ENCODE results near the gene LPXN. TPM values are rescaled to one million over a fixed set of nuclear protein-coding genes. Genes with fewer than 3 reads are reported as not detected.

Gene LPXN
- total and polyA plus RNA-seq, 2 donors (not counting 3 experiments of a cell fraction or from before 2014, with no cell fraction given) = 6.2 TPM

GRCh38 chr11:58617976-58618557 is 42.4 kb upstream of the LPXN start:
- dilution Hi-C loops (cut with MboI; ENCODE audit: extremely low pct_ligation_motif_present, low sequenced_read_pairs) = no loop called here
- intact Hi-C loops (cut with micrococcal nuclease) = no loop called here
- no peak for DNase-seq (ENCODE audit: low read depth, low spot score)
- Histone ChIP-seq H3K27ac (ENCODE audit: insufficient read depth, low read depth, low read length) (no peak overlapping the region), H3K27me3 (ENCODE audit: control insufficient read depth in 2 of 2, insufficient read depth in 2 of 2, low read length in 2 of 2) (no peaks in the 10 kb centered on the region), H3K4me3 (replicated peaks in 1 of 3; ENCODE audit: insufficient read depth in 1 of 3, low read depth in 1 of 3, low read length in 3 of 3) (no peak overlapping the region), H3K9me1 (replicated peaks; ENCODE audit: control insufficient read depth, extremely low read depth, insufficient read depth, low read length) (no peaks in the 10 kb centered on the region), H4K20me1 (replicated peaks; ENCODE audit: control insufficient read depth, extremely low read depth, insufficient read depth, low read length) (no peaks in the 10 kb centered on the region), H3K4me2 (ENCODE audit: insufficient read depth, low read length) (no peak overlapping the region), H3K9me3 (replicated peaks; ENCODE audit: control insufficient read depth, insufficient read depth, low read length) (no peaks in the 10 kb centered on the region), H2AFZ (ENCODE audit: low read depth, low read length) (no peak overlapping the region), H3K4me1 (ENCODE audit: control insufficient read depth, extremely low read depth, insufficient read depth, low read length) (no peaks in the 10 kb centered on the region), H3K79me2 (ENCODE audit: control insufficient read depth, insufficient read depth, low read length) (no peaks in the 10 kb centered on the region), H3K9ac (replicated peaks; ENCODE audit: extremely low read depth, insufficient read depth, low read length) (no peak overlapping the region), H3K36me3 (ENCODE audit: control insufficient read depth in 2 of 2, extremely low read depth in 1 of 2, insufficient read depth in 2 of 2, low read length in 2 of 2) (peaks cover 27 to 41% of the 10 kb centered on the region in 2 experiments)
- ChIA-PET CTCF (interaction anchor here (1.3 to 2.4 kb wide), 2 partner anchors 10 to 50 kb away, joined by 3 to 13 read pairs; no protein-coding TSS in a partner anchor), POLR2A (no interaction called here)
- TSS peak; percentile 10 for BruUV-seq (replicated peaks)
- TF ChIP-seq FOS (IDR thresholded peaks at IDR 0.05; ENCODE audit: borderline replicate concordance, insufficient read depth, low read length) (no peak), GATA2 (IDR thresholded peaks at IDR 0.05; ENCODE audit: insufficient read depth, insufficient read length, low read depth, low read length) (no peak), CTCF (IDR thresholded peaks at IDR 0.05; ENCODE audit: extremely low read depth in 1 of 2, insufficient read depth in 1 of 2, low read depth in 1 of 2, low read length in 2 of 2) (no peak), POLR2AphosphoS5 (IDR thresholded peaks at IDR 0.05; ENCODE audit: insufficient read depth, low read depth, low read length) (no peak)
- FAIRE-seq = no peak

GRCh38 chr11:58616594-58616993 is 40.9 kb upstream of the LPXN start:
- H3K79me2 ChIP-seq (ENCODE audit: control insufficient read depth, insufficient read depth, low read length) = no peaks in the 10 kb centered on the region
- POLR2A ChIA-PET = no interaction called here
- no TSS peak for BruUV-seq (replicated peaks)
- DNase-seq (ENCODE audit: low read depth, low spot score) (peak; percentile 30), FAIRE-seq (no peak)
- no peaks in the 10 kb centered on the region for H3K9me1 ChIP-seq (replicated peaks; ENCODE audit: control insufficient read depth, extremely low read depth, insufficient read depth, low read length)
- no peak overlapping the region for H3K4me2 ChIP-seq (ENCODE audit: insufficient read depth, low read length)
- H2AFZ ChIP-seq (ENCODE audit: low read depth, low read length) = no peak overlapping the region
- no peaks in the 10 kb centered on the region for H3K4me1 ChIP-seq (ENCODE audit: control insufficient read depth, extremely low read depth, insufficient read depth, low read length)
- intact Hi-C loops (cut with micrococcal nuclease) (no loop called here), dilution Hi-C loops (cut with MboI; ENCODE audit: extremely low pct_ligation_motif_present, low sequenced_read_pairs) (no loop called here)
- no peaks in the 10 kb centered on the region for H4K20me1 ChIP-seq (replicated peaks; ENCODE audit: control insufficient read depth, extremely low read depth, insufficient read depth, low read length)
- no peaks in the 10 kb centered on the region for H3K9me3 ChIP-seq (replicated peaks; ENCODE audit: control insufficient read depth, insufficient read depth, low read length)
- H3K27ac ChIP-seq (ENCODE audit: insufficient read depth, low read depth, low read length) = no peak overlapping the region
- TF ChIP-seq MYC (IDR thresholded peaks at IDR 0.05; ENCODE audit: low read depth, low read length) = no peak
- peak; percentile 7 for TF ChIP-seq FOS (IDR thresholded peaks at IDR 0.05; ENCODE audit: borderline replicate concordance, insufficient read depth, low read length)
- no peak overlapping the region for H3K9ac ChIP-seq (replicated peaks; ENCODE audit: extremely low read depth, insufficient read depth, low read length)
- H3K27me3 ChIP-seq (ENCODE audit: control insufficient read depth in 2 of 2, insufficient read depth in 2 of 2, low read length in 2 of 2) = no peaks in the 10 kb centered on the region
- H3K4me3 ChIP-seq (replicated peaks in 1 of 3; ENCODE audit: insufficient read depth in 1 of 3, low read depth in 1 of 3, low read length in 3 of 3) = no peak overlapping the region
- H3K36me3 ChIP-seq (ENCODE audit: control insufficient read depth in 2 of 2, extremely low read depth in 1 of 2, insufficient read depth in 2 of 2, low read length in 2 of 2) = peaks cover 24 to 50% of the 10 kb centered on the region in 2 experiments
- CTCF ChIA-PET = interaction anchor here (2.4 kb wide), 1 partner anchor 12 kb away, joined by 13 read pairs; no protein-coding TSS in a partner anchor

Measured in endothelial cell of umbilical vein (primary cell).